BE2C (cell line): ENCODE measurements around the gene GPR84.
"Not testable (repeated sequence)": the region's sequence is repeated elsewhere in the genome, so short reads cannot be mapped to it uniquely, and the experiment has no call there.

ENCODE experiments used
- DNase-seq: peaks from one replicate; pipeline ENCODE4 v3.0.0-alpha.2; 2020
- H3K27me3 ChIP-seq: fragments of 250-450 bp; sonication (Bioruptor Pico); 2 replicates; pipeline ENCODE4 v1.5.1; 2020; ENCODE audit warnings: mild to moderate bottlenecking
- H3K36me3 ChIP-seq: fragments of 250-450 bp; sonication (Bioruptor Pico); 2 replicates; pipeline ENCODE4 v1.5.1; 2020; ENCODE audit warnings: mild to moderate bottlenecking
- H3K4me1 ChIP-seq: fragments of 250-450 bp; sonication (Bioruptor Pico); 2 replicates; pipeline ENCODE4 v1.5.1; 2020
- H3K4me3 ChIP-seq: 2 replicates; pipeline ENCODE4 v1.5.1; 2011; ENCODE audit warnings: low read depth, low read length
- H3K9me3 ChIP-seq: fragments of 250-450 bp; sonication (Bioruptor Pico); 2 replicates; pipeline ENCODE4 v1.5.1; 2020
- CTCF ChIP-seq: IDR thresholded peaks from 2 replicates; pipeline ENCODE4 v1.5.1; 2012; ENCODE audit warnings: mild to moderate bottlenecking, low read depth, low read length

Gene GPR84

GRCh38 chr12:54357506-54358190, 6.6 kb downstream of the GPR84 start:
- Histone ChIP-seq H3K27me3 (no peaks in the 10 kb centered on the region), H3K36me3 (no peaks in the 10 kb centered on the region), H3K9me3 (no peaks in the 10 kb centered on the region), H3K4me1 (peaks cover 30% of the 10 kb centered on the region), H3K4me3 (no peak overlapping the region)
- DNase-seq = no peak
- TF ChIP-seq CTCF = no peak

GRCh38 chr12:54356951-54357356, 7.3 kb downstream of the GPR84 start:
- no peak overlapping the region for H3K4me3 ChIP-seq
- H3K27me3 ChIP-seq = no peaks in the 10 kb centered on the region
- no peaks in the 10 kb centered on the region for H3K36me3 ChIP-seq
- DNase-seq = no peak
- no peak for TF ChIP-seq CTCF
- peaks cover 35% of the 10 kb centered on the region for H3K4me1 ChIP-seq
- H3K9me3 ChIP-seq = no peaks in the 10 kb centered on the region

GRCh38 chr12:54356228-54356627, 8.1 kb downstream of the GPR84 start:
- TF ChIP-seq CTCF = no peak
- no peaks in the 10 kb centered on the region for H3K36me3 ChIP-seq
- DNase-seq = no peak
- H3K4me3 ChIP-seq = no peak overlapping the region
- no peaks in the 10 kb centered on the region for H3K27me3 ChIP-seq
- peaks cover 35% of the 10 kb centered on the region for H3K4me1 ChIP-seq
- H3K9me3 ChIP-seq = no peaks in the 10 kb centered on the region

- Histone ChIP-seq H3K9me3 (no peaks in the 10 kb centered on the region), H3K4me1 (peaks cover 29% of the 10 kb centered on the region), H3K27me3 (no peaks in the 10 kb centered on the region), H3K4me3 (no peak overlapping the region), H3K36me3 (no peaks in the 10 kb centered on the region)
- 0 out of 2 replicates have a peak, but pooled peaks have one; percentile 7 for TF ChIP-seq CTCF
- no peak for DNase-seq
These were observed 9.0 kb downstream of the GPR84 start for GRCh38 chr12:54355104-54355815.

GRCh38 chr12:54354271-54354670, 10.0 kb downstream of the GPR84 start:
- DNase-seq = not testable (repeated sequence)
- H3K4me1 ChIP-seq = peaks cover 25% of the 10 kb centered on the region

GRCh38 chr12:54352891-54353874, 11.1 kb downstream of the GPR84 start:
- Histone ChIP-seq H3K36me3 (peaks cover 5% of the 10 kb centered on the region; the same call in 1 of the 2 replicates), H3K4me1 (peaks cover 18% of the 10 kb centered on the region), H3K9me3 (no peaks in the 10 kb centered on the region), H3K27me3 (no peaks in the 10 kb centered on the region), H3K4me3 (peak overlapping the region; percentile 54)
- TF ChIP-seq CTCF = no peak
- DNase-seq = peak; percentile 56

More at GRCh38 chr12:54354271-54354670, 10.0 kb downstream of the GPR84 start:
- not testable (repeated sequence) for H3K9me3 ChIP-seq, H3K4me3 ChIP-seq, H3K36me3 ChIP-seq, H3K27me3 ChIP-seq
